Gastroesophageal sphincter (tissue), 3 donors: ENCODE results near the gene ODC1.

ENCODE experiments used
- CTCF ChIP-seq, 4 experiments: fragments of 200-600 bp in 2 of 4; fragments of 450-650 bp in 2 of 4; sonication (generic) in 1 of 4; IDR thresholded peaks; one replicate each; pipeline ENCODE4 v1.5.1; 2017 to 2019; ENCODE audit warnings: antibody characterized with exemption in 4 of 4, mild to moderate bottlenecking in 2 of 4, moderate library complexity in 2 of 4
- EP300 ChIP-seq: sonication (generic); formaldehyde crosslinking; IDR thresholded peaks from one replicate; pipeline ENCODE4 v1.6.1; 2017; ENCODE audit warnings: antibody characterized with exemption, mild to moderate bottlenecking
- POLR2A ChIP-seq, 2 donors: fragments of 450-650 bp; IDR thresholded peaks; one replicate each; pipeline ENCODE4 v1.6.1; 2017; ENCODE audit warnings: antibody characterized with exemption in 2 of 2, mild to moderate bottlenecking in 2 of 2, moderate library complexity in 1 of 2
- POLR2AphosphoS5 ChIP-seq: sonication (generic); formaldehyde crosslinking; IDR thresholded peaks from one replicate; pipeline ENCODE4 v1.6.1; 2017; ENCODE audit warnings: antibody characterized with exemption

- no peak for TF ChIP-seq CTCF (IDR thresholded peaks at IDR 0.05)
- no peak for TF ChIP-seq POLR2A (IDR thresholded peaks at IDR 0.05)
- no peak for TF ChIP-seq POLR2AphosphoS5
- TF ChIP-seq EP300, result no peak
These were observed 33.6 kb upstream of the ODC1 start for GRCh38 chr2:10481666-10482157.
